HK-2 (cell line): ENCODE measurements around the gene TSNAX.

ENCODE experiments used
- DNase-seq: peaks from one replicate; pipeline ENCODE4 v3.0.0-alpha.2; 2018; ENCODE audit not compliant: unreplicated experiment

Gene TSNAX

GRCh38 chr1:231518485-231519034, 9.9 kb upstream of the TSNAX start:
- DNase-seq, result no peak

GRCh38 chr1:231519166-231519565, 9.3 kb upstream of the TSNAX start:
- no peak for DNase-seq

GRCh38 chr1:231522038-231522437, 6.4 kb upstream of the TSNAX start:
- DNase-seq, result no peak

- no peak for DNase-seq
Observed at GRCh38 chr1:231522931-231523642, 5.4 kb upstream of the TSNAX start.

GRCh38 chr1:231523816-231524215, 4.7 kb upstream of the TSNAX start:
- no peak for DNase-seq

GRCh38 chr1:231526536-231526935, 1.9 kb upstream of the TSNAX start:
- no peak for DNase-seq

GRCh38 chr1:231527586-231528171, 790 bp upstream of the TSNAX start:
- DNase-seq, result no peak

GRCh38 chr1:231533240-231533639, 4.8 kb downstream of the TSNAX start:
- DNase-seq, result no peak

- no peak for DNase-seq
Observed at GRCh38 chr1:231534703-231535159, 6.3 kb downstream of the TSNAX start.

GRCh38 chr1:231536099-231536498, 7.6 kb downstream of the TSNAX start:
- DNase-seq, result no peak

- DNase-seq, result no peak
Observed at GRCh38 chr1:231540847-231541246, 12.4 kb downstream of the TSNAX start.

GRCh38 chr1:231541842-231542241, 13.4 kb downstream of the TSNAX start:
- DNase-seq, result no peak

- no peak for DNase-seq
Observed at GRCh38 chr1:231544943-231545592, 16.6 kb downstream of the TSNAX start.

- no peak for DNase-seq
Observed at GRCh38 chr1:231546693-231547092, 18.2 kb downstream of the TSNAX start.

- DNase-seq, result no peak
Observed at GRCh38 chr1:231549733-231550447, 21.4 kb downstream of the TSNAX start.

GRCh38 chr1:231550448-231550781, 21.9 kb downstream of the TSNAX start:
- DNase-seq, result no peak

- no peak for DNase-seq
Observed at GRCh38 chr1:231553320-231553719, 24.9 kb downstream of the TSNAX start.

- no peak for DNase-seq
Observed at GRCh38 chr1:231554969-231555368, 26.5 kb downstream of the TSNAX start.

- no peak for DNase-seq
Observed at GRCh38 chr1:231557411-231557810, 28.9 kb downstream of the TSNAX start.

- no peak for DNase-seq
Observed at GRCh38 chr1:231557898-231558707, 29.6 kb downstream of the TSNAX start.

- DNase-seq, result no peak
Observed at GRCh38 chr1:231558708-231559185, 30.3 kb downstream of the TSNAX start.
